GM19372 (cell line): Measurements from ENCODE around the gene PIGT.
"Not testable (repeated sequence)": the region's sequence is repeated elsewhere in the genome, so short reads cannot be mapped to it uniquely, and the experiment has no call there.

Experiments
- ATAC-seq: cut with Tn5 transposase; IDR thresholded peaks from one replicate; pipeline ENCODE4 v1.9.1; 2021; ENCODE audit warnings: mild to moderate bottlenecking, low read depth, moderate library complexity; ENCODE audit not compliant: unreplicated experiment

PIGT gene

GRCh38 chr20:45459606-45460005 is 43.7 kb downstream of the PIGT start:
- ATAC-seq = no peak

- ATAC-seq = no peak
Observed at GRCh38 chr20:45461225-45461624, 45.3 kb downstream of the PIGT start.

- ATAC-seq = no peak
Observed at GRCh38 chr20:45462711-45463509, 47.0 kb downstream of the PIGT start.

- no peak for ATAC-seq
Observed at GRCh38 chr20:45463709-45464108, 47.8 kb downstream of the PIGT start.

DNA sequence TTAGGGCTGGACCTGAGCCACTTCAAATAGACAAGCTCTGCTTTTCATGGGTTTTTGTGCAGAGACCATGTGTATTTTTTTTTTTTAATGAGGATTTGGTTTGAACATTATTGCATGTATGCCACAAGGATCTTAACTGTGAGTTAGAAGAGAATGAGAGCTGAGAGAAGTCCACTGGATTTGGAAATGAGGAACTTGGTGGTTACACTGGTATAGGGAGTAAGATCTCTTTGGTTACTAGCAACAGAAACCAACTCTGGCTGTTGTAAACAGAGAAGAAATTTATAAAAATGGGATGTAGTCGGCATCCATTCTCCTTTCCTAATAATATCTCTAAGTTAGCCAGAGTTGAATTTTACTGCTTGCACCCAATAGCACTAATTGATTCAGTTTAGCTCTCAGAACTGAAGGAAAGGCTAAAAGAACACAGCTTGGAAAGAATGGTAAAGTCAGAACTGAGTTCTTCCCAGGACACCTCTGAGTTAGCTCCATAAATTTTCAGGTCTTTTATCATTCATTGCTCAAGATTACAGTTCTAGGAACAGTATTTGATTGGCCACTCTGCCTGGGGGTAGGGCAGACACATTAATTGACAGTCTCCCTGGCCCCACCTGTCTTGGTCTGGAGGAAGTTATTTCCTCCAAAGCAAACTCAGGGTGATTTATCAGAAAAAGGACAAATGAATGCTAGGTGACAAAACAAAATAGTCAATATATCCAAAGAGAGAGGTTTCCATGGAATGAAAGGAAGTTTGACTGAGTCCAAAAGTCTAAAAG is 49.7 kb downstream of the PIGT start:
- no peak for ATAC-seq

DNA sequence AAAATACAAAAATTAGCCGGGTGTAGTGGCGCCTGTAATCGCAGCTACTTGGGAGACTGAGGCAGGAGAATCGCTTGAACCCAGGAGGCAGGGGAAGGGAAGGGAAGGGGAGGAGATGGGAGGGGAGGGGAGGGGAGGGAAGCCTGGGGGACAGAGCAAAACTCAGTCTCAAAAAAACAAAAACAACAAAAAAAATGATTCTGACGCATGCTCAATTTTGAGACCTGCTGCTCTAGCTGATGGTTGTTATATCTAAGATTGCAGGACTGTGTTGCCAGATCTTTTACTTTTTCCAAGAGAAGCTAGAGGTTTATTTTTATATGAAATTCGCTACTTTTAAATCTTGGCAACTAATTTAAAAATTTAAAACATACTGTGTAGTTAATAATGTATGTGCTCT is 51.2 kb downstream of the PIGT start:
- ATAC-seq = no peak

DNA sequence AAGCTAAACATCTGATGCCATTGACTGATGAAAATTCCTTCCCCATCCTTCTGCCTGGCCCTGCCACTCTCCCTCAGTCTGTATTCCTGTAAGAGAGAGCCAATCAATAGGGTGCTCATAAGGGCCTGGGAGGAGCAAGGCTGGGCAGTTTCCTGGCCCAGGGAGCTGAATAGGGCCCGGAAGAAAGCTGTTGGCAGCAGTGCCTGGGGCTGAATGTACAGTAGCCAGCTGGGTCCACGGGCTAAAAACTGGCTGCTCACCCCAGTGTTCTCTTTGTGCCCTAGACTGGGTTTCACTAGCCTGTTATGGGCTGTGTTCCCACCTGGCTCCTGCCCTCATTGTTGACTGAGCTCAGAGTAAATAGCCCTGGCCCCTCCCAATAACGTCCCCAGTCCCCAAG is 51.9 kb downstream of the PIGT start:
- ATAC-seq = no peak

- no peak for ATAC-seq
Observed at GRCh38 chr20:45469336-45470261, 53.7 kb downstream of the PIGT start, which contains the start of gene WFDC2. WFDC2 (plus strand) TSS chr20:45469753; CDS start chr20:45469782, 29 bp downstream.

DNA sequence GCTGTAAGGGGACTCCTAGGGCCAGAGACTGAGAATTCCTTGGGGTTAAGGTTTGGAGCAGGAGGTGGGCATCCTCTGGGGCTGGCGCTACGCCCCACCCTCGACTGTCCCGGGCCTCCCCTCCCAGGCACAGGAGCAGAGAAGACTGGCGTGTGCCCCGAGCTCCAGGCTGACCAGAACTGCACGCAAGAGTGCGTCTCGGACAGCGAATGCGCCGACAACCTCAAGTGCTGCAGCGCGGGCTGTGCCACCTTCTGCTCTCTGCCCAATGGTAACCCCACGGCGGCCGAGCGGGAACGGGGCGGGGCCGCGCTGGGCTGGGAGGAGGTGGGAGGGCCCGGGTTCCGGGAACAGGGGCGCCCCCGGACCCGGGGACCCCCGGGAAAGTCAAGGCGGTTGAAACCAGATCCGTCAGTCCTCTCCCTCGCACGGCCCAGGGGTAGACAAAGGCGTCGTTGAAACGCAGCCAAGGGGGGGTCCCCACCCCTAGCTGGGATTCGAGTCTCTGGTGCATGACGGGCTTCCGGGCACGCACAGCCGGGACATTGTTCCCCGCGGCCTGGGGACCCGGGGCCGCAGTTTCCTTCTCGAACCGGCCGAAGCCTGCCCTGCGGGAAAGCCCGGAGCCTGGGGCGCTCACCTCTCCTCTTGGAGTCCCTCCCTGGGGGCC is 54.5 kb downstream of the PIGT start:
- ATAC-seq = no peak

DNA sequence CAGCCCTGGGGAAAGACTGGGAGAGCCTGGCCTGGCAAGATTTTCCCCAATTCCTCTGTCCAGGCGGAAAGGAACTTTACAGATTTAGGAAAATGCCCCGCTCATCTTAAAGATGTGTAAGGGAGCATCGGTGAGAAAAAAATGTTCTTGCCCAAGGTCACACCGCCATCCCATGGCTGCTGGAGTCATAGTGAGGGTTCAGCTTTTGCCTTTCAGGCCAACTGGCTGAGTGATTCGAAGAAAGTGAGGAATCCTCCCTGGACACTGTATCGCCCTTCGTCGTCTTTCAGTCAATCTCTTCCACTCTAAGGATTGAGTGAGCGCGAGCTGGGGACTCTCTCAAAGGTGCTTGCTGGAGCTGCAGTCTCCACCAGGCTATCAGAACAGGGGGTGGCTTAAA is 55.0 kb downstream of the PIGT start:
- ATAC-seq = no peak

DNA sequence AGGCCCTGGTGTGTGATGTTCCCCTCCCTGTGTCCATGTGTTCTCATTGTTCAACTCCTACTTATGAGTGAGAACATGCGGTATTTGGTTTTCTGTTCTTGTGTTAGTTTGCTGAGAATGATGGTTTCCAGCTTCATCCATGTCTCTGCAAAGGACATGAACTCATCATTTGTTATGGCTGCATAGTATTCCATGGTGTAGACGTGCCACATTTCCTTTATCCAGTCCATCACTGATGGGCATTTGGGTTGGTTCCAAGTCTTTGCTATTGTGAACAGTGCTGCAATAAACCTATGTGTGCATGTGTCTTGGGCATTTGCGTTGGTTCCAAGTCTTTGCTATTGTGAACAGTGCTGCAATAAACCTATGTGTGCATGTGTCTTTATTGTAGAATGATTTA is 56.3 kb downstream of the PIGT start:
- ATAC-seq = not testable (repeated sequence)
